ENCODE results near the gene CA7.
A peak's percentile ranks its signal among the peaks of the same experiment; 100 is the strongest.

CA7 gene

DNA sequence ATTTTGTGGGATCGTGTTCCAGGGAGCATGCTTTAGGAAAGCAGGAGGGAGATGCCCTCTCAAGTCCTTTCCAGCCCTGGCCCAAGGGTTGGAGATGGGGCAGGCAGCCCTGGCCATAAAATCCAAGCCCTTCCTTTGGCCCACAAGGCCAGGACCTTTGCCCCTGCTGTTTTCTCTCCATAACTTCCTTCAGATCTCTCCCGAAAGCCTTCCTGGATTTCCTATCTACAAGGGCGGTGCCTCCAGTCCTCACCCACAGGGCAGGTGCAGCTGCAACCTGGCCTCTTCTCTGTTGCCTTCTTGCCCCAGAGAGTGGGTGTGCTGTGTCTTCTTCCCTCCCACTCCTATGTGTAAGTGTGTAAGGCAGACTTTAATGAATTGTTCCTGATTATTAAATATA lies 27.6 kb downstream of the CA7 start:
- DNase-seq (ENCODE audit: low read depth) = no peak
- no peak overlapping the region for H3K4me3 ChIP-seq (ENCODE audit: control insufficient read depth, low read depth, low read length)
- TF ChIP-seq, protein P1, sequence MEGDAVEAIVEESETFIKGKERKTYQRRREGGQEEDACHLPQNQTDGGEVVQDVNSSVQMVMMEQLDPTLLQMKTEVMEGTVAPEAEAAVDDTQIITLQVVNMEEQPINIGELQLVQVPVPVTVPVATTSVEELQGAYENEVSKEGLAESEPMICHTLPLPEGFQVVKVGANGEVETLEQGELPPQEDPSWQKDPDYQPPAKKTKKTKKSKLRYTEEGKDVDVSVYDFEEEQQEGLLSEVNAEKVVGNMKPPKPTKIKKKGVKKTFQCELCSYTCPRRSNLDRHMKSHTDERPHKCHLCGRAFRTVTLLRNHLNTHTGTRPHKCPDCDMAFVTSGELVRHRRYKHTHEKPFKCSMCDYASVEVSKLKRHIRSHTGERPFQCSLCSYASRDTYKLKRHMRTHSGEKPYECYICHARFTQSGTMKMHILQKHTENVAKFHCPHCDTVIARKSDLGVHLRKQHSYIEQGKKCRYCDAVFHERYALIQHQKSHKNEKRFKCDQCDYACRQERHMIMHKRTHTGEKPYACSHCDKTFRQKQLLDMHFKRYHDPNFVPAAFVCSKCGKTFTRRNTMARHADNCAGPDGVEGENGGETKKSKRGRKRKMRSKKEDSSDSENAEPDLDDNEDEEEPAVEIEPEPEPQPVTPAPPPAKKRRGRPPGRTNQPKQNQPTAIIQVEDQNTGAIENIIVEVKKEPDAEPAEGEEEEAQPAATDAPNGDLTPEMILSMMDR (IDR thresholded peaks at IDR 0.05; ENCODE audit: control insufficient read depth, insufficient read depth, low read depth, low read length, missing control alignments) = no peak

DNA sequence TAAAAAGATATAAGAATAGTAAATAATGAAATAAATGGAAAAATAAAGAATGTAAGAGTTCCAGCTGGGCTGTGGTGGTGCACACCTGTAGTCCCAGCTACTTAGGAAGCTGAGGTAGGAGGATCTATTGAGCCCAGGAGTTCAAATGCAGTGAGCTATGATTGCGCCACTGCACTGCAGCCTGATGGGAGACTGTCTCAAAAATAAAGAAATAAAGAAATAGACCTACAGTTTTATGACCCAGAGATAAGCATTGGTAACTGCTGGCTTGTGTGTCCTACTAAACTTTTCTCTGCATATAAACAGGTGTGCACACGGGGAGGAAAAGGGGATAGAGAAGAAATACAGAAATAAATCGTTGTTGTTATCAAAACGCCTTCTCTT lies 28.3 kb downstream of the CA7 start:
- H3K4me3 ChIP-seq (ENCODE audit: control insufficient read depth, low read depth, low read length) = peak overlapping the region; percentile 36
- TF ChIP-seq, protein P1 (IDR thresholded peaks at IDR 0.05; ENCODE audit: control insufficient read depth, insufficient read depth, low read depth, low read length, missing control alignments) = no peak
- DNase-seq (ENCODE audit: low read depth) = no peak

DNA sequence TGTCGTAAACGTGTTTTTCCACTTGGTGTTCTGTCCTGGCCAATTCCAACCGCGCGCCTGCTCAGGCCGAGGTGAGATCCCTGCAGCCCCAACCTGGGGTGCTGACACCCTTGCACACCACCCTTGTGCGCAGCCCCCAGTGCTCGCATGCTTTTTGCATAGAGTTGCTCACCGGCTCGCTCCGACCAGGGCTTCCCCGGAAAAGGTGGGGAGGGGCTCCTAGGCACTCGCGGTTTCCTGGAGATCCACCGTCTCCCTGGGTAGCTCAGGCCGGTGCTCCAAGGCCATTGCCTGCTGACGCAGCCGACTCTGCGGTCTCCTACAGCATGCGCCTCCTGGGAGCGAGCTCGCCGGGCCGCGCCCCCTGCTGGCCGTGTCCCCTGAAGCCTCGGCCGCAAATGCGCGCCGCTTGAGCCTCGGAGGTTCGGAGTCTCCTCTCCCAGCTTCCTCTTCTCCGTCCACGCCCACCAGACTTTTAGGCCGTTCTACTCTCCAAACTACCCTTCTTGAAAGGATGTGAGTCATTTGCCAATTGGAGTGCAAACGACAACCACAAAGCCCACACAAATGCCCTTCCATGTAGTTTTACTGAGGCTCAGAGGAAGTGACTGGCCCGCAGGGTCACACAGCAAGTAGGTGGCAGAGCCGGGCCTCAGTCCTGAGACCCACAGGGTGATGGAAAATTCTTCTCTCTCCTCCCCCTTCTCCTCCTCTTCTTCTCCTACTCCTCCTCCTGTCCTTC lies 28.9 kb downstream of the CA7 start:
- peak overlapping the region; percentile 36 for H3K4me3 ChIP-seq (ENCODE audit: control insufficient read depth, low read depth, low read length)
- DNase-seq (ENCODE audit: low read depth) = peak; percentile 99
- TF ChIP-seq, protein P1 (IDR thresholded peaks at IDR 0.05; ENCODE audit: control insufficient read depth, insufficient read depth, low read depth, low read length, missing control alignments) = peak; percentile 96

DNA sequence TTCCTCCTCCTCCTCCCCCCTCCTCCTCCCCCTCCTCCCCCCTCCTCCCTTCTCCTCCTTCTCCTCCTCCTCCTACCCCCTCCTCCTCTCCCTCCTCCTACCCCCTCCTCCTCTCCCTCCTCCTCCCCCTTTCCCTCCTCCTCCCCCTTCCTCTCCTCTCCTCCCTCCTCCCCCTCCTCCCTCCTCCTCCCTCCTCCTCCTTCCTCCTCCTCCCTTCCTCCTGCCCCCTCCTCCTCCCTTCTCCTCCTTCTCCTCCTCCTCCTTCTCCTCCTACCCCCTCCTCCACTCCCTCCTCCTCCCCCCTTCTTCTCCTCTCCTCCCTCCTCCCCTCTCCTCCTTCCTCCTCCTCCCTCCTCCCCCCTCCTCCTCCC lies 29.5 kb downstream of the CA7 start:
- DNase-seq (ENCODE audit: low read depth) = no peak

GRCh38 chr16:66874079-66874775 lies 30.0 kb downstream of the CA7 start:
- TF ChIP-seq, protein P1 (IDR thresholded peaks at IDR 0.05; ENCODE audit: control insufficient read depth, insufficient read depth, low read depth, low read length, missing control alignments) = no peak
- no peak overlapping the region for H3K4me3 ChIP-seq (ENCODE audit: control insufficient read depth, low read depth, low read length)
- no peak for DNase-seq (ENCODE audit: low read depth)

More for the DNA sequence above, 29.5 kb downstream of the CA7 start:
- no peak overlapping the region for H3K4me3 ChIP-seq (ENCODE audit: control insufficient read depth, low read depth, low read length)
- TF ChIP-seq, protein P1 (IDR thresholded peaks at IDR 0.05; ENCODE audit: control insufficient read depth, insufficient read depth, low read depth, low read length, missing control alignments) = no peak

DNA sequence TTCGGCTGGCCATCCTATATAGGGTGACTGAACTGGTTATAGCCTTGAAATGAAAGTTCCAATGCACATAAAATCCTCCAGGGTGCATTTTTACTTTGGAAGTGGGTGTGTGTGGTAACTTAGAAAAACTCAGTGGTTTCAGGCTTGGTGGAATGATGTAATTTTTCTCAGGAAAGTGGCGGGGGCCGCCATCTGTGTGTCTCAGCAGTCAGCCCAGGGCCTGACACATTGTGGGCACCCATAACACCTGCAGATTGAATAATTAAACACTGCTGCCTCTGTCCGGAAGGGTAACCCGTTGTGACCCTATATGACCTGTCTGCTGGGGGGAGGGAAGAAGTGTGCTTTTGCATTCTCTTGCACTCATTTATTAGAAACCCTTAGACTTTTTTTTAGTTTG lies 33.9 kb downstream of the CA7 start:
- TF ChIP-seq, protein P1 (IDR thresholded peaks at IDR 0.05; ENCODE audit: control insufficient read depth, insufficient read depth, low read depth, low read length, missing control alignments) = no peak
- DNase-seq (ENCODE audit: low read depth) = no peak
- no peak overlapping the region for H3K4me3 ChIP-seq (ENCODE audit: control insufficient read depth, low read depth, low read length)

Data from AG09309 (cell line).